Renal cortical epithelial cell (primary cell): ENCODE data around the gene QKI. TPM values are rescaled to one million over a fixed set of nuclear protein-coding genes. Genes with fewer than 3 reads are reported as not detected.
A peak's percentile ranks its signal among the peaks of the same experiment; 100 is the strongest.
"Not testable (repeated sequence)": the region's sequence is repeated elsewhere in the genome, so short reads cannot be mapped to it uniquely, and the experiment has no call there.

Experiments used
- DNase-seq: peaks from one replicate; pipeline ENCODE4 v3.0.0-alpha.2; 2011; ENCODE audit warnings: low read depth
- total RNA-seq: library from RNA; depleted of rRNA; stranded (reverse); fragments of >200 nt; gene quantifications from 2 replicates; pipeline ENCODE4 v1.2.3, GENCODE V29; 2014

QKI gene
- 92.6 and 218 TPM in 2 replicates for total RNA-seq

DNA sequence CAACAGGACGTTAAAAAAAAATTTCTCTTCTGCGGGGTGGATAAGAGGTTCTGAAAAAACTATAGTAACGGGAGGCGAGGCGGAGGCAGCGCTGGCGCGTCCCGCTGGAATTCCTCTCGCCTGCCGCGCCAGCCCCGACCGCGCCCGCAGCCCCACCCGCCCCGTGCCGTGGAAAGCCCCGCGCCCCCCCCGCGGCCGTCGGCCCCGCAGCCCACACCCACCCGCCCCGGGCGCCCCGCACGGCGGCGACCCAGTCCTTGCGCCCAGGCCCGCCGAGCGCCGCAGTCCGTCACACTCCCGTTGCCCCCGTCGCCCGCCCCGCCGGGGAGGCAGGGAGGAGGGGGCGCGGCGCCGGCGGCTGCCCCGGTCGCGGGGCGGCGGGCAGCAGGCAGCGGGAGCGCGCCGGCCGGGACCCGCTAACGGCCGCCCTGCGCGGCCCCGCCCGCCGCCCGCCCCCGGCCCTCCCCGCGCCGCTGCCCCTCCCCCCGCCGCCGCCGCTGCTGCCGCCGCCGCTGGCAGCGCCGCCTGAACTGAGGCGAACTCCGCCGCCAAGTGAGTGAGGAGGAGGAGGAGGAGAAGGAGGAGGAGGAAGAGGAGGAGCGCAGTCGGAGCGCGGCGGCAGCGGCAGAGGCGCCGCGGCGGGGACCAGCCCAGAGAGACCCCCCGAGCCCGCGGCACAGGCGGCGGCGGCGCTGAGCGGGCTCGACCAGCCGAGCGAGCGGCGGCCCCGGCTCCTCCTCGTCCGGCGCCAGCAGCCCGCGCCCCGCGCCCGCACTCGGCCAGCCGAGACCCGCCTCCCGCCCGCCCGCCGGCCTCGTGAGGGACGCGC, at the start of gene QKI:
TSS of gene QKI (plus strand) at position 602 of the 829 bp plus-strand sequence. CDS start 476 bp downstream, outside the sequence.
- peak; percentile 85 for DNase-seq

GRCh38 chr6:163366288-163366687, 48.2 kb upstream of the QKI start:
- DNase-seq: no peak

GRCh38 chr6:163367497-163368183, 46.9 kb upstream of the QKI start:
- DNase-seq: peak; percentile 53

- no peak for DNase-seq
Observed at GRCh38 chr6:163369141-163369540, 45.4 kb upstream of the QKI start.

DNA sequence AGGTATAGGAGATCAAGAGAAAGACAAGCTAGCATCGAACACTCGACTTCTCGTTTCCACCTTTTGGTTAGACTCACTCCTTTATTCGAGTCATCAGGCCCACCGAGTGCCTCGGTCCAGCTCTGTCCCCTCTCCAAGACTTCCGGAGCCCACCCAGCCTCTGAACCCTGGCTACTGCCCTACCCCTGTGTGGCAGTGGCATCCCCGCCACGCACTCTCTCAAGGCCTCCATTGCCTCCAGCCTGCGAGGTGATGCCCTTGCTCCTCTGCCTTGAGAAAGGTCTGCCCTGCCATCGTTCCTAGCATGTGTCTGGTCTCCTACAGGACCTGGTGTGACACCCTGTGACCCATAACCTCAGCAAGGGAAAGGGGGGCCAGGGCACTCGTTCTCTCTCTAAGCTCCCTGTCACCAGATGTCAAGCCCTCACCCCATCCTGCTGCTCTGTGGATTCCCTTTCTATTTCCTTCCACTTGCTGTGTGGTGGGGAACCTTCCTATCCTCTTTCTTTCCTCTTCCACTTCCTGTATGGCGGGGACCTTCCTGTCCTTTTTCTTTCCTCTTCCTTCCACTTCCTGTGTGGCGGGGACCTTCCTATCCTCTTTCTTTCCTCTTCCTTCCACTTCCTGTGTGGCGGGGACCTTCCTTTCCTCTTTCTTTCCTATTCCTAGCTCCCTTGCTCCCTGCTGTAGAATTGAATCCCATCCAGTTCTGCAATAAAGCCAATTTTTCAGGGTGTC, 44.7 kb upstream of the QKI start:
- DNase-seq: no peak

DNA sequence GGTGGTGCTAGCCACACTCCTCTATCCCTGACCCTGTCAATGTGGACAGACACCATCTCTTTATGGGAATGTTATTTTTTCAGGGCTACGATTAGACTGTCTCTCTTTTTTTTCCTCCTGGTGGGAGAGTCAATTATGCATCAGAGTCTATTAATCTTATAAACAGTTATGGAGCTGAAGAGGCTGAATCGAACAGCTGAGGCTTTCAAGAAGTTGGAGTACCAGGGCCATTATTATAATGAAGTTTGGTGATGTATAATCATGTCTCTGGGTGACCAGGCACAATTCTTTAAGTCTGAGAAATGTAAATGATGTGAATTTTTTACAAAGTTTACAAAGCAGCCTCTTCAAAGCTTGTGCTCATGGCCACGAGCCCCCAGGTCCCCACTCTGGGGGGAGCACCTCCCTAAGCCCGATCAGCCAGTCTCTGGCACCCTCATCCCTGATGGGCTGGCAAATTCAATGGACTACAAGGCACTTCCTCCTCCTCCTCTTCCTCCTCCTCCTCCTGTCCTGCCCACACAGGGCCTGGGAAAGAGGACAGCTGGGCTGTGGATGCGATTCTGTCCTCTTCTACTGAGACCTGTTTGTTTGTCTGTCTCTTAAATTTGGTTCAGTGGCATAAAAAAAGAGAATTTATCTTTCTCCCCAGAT, 43.9 kb upstream of the QKI start:
- DNase-seq: no peak

- no peak for DNase-seq
Observed at GRCh38 chr6:163371129-163371528, 43.4 kb upstream of the QKI start.

GRCh38 chr6:163373240-163373639, 41.3 kb upstream of the QKI start:
- no peak for DNase-seq

GRCh38 chr6:163375361-163375760, 39.2 kb upstream of the QKI start:
- DNase-seq: no peak

DNA sequence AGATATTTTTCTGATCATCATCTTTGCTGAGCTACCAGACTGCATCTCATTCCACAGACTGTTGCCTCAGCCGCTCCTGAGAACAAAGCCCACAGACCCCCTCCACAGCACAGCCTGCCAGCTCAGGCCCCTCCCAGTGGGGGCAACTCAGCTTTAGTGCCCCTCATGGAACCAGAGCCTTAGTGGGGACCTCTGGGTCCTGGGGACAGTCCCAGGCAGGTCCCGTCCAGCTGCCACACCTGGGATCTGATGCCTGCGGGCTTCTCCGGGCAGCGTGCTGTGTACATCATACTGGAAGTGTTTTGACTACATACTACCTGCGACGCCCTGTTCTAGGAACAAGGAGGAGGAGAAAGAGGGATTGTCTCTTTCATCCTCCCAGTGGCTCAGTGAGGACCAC, 38.3 kb upstream of the QKI start:
- DNase-seq: no peak

- DNase-seq: no peak
Observed at GRCh38 chr6:163377561-163377960, 37.0 kb upstream of the QKI start.

GRCh38 chr6:163380216-163380615, 34.3 kb upstream of the QKI start:
- no peak for DNase-seq

DNA sequence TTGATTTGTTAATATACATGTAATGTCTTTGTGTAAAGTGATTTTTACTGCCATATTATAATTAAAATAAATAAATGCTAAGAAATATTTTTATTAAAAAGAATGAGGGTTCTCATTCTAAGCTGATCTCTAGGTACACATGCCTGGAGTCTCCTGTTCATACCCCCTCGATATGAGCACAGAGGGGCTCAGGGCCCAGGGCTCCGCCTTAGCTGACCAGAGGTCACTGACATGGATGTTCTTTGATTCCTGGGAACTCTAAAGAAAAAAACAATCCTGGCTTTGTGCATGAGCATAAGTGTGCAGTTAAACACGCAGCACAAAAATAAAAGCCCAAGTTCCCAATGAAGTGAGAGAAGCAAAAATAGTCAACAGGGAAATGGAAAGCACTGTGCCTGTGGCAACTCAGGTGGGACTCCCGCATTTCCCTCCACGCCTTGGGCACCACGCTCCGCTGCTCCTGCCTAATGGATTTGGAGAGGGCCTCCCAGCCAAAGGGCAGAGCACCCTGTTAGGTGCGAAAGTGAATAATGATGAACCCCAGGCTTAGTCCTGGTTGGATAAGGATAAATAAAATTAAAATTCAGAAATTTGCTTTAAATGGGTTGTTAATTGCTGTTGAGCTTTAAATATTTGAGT, 33.3 kb upstream of the QKI start:
- DNase-seq: peak; percentile 66

DNA sequence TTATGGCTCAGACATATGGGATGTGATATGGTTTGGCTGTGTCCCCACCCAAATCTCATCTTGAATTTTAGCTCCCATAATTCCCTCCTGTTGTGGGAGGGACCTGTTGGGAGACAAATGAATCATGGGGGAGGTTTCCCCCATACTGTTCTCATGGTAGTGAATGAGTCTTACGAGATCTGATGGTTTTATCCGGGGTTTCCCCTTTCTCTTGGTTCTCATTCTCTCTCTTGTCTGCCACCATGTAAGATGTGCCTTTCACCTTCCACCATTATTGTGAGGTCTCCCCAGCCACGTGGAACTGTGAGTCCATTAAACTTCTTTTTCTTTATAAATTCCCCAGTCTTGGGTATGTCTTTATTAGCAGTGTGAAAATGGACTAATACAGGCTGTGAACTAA, 31.1 kb upstream of the QKI start:
- not testable (repeated sequence) for DNase-seq

DNA sequence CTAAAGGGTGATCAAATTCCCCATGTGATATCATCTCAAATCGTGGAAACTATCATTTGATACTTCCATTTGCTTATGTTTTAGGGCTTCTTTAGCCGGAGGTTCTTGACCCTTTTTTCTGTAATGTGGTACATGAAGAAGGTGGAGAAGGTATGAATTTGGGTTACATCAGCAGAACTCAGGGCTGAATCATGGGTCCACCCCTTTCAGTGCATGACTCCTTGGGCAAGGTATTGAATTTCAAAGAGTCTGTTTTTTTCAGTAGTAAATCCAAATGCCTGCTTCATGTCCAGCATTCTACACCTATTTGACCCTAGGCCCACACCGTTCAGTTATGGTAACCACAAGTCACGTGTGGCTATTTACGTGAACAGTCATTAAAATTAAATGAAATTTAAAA, 30.6 kb upstream of the QKI start:
- peak; percentile 73 for DNase-seq

DNA sequence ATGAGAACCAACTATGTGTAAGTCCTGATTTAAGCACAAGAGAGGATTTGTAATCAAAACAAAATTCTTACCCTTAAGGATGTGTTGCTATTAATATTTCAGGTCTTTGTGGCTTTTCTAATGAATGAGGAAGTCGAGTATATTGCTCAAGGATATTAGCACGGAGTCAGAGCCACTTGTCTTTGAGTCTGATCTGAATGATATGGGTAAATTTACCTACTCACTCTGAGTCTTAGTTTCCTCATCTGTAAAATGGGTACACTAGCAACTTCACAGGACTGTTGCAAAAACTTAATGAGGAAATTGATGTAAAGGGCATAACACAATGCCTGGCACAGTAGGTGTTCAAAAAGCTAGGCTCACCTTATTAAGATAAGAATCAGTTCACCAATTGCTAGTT, 30.0 kb upstream of the QKI start:
- no peak for DNase-seq

DNA sequence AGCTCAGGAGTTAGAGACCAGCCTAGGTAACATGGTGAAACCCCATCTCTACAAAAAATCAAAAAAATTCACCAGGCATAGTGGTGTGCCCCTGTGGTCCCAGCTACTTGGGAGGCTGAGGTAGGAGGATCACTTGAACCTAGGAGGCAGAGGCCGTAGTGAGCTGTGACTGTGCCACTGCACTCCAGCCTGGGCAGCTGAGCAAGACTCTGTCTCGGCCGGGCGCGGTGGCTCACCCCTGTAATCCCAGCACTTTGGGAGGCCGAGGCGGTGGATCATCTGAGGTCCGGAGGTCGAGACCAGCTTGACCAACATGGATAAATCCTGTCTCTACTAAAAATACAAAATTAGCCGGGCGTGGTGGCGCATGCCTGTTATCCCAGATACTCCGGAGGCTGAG, 29.0 kb upstream of the QKI start:
- not testable (repeated sequence) for DNase-seq

DNA sequence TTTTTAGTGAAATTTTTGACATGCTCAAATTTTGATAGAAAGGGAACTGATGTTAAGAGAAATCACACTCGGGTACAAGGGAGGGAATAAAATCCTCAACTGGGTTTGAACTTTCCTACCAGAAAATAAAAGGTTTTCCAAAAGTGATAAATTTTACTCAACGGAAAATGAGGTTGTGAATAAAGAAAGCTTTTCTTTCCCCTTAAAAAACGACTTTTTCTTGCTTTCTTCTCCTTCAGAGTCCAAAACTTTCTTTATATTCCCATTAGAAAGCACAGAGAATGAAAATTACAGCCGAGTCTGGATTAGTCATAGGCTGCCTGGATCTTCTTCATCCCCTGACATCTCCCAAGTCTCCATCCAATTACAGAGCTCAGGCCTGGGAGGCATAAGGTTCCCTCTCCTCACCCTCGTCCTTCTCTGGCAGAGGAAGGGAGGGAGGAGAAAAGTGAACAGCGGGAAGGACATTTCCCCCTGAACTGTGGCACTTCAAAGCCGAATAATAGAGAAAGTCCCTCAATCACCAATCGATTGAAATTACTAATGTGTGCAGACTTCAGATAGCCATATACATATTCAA, 28.1 kb upstream of the QKI start:
- DNase-seq: no peak

GRCh38 chr6:163387317-163387716, 27.2 kb upstream of the QKI start:
- no peak for DNase-seq

- DNase-seq: no peak
Observed at GRCh38 chr6:163389354-163389753, 25.2 kb upstream of the QKI start.

- DNase-seq: no peak
Observed at GRCh38 chr6:163390770-163391169, 23.7 kb upstream of the QKI start.
